ENCODE data around the gene DLG1.

- TF ChIP-seq STAT5B (CRISPR knock-in tag; IDR thresholded peaks at IDR 0.05) = no peak
- TF ChIP-seq ZNF133 (CRISPR knock-in tag; IDR thresholded peaks at IDR 0.05) = no peak
- no peak for TF ChIP-seq REST (IDR thresholded peaks at IDR 0.05; ENCODE audit: borderline replicate concordance)
- no peak for TF ChIP-seq REST (CRISPR knock-in tag; IDR thresholded peaks at IDR 0.05; ENCODE audit: low read depth)
- TF ChIP-seq ATF6 (CRISPR knock-in tag; IDR thresholded peaks at IDR 0.05) = no peak
- TF ChIP-seq ELK1 (CRISPR knock-in tag; IDR thresholded peaks at IDR 0.05) = no peak
Measured at GRCh38 chr3:197007296-197007940, 291.0 kb downstream of the DLG1 start.
